NCI-H1105 (cell line): ENCODE results near the gene VPS39.

Experiments
- DNase-seq: peaks from one replicate; lab custom pipeline; 2025; lab: John Stamatoyannopoulos, UW

The VPS39 gene

DNA sequence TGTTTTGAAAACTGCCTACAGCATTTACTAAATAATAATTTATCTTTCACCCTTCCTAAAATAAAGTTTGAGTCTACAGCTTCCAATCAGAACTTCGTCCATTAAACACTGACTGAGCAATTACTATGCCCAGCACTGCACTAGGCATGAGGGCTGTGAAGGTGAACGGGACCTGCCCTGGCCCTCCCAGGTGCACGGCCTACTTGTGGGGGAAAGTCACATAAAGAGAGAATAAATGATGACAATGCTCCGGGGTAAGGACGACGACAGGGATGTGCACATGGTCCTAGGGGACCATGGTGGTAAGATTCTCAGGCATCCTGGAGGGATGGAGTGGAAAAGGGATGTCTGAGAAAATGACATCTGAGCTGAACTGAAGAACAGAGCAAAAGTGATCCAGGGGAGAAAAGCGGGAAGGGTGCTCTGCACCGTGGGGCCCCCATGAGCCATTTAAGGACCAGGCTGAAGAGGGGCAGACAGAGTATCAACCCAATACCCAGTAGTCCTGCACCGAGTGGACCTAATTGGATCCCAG lies 63.2 kb downstream of the VPS39 start:
- no peak for DNase-seq

DNA sequence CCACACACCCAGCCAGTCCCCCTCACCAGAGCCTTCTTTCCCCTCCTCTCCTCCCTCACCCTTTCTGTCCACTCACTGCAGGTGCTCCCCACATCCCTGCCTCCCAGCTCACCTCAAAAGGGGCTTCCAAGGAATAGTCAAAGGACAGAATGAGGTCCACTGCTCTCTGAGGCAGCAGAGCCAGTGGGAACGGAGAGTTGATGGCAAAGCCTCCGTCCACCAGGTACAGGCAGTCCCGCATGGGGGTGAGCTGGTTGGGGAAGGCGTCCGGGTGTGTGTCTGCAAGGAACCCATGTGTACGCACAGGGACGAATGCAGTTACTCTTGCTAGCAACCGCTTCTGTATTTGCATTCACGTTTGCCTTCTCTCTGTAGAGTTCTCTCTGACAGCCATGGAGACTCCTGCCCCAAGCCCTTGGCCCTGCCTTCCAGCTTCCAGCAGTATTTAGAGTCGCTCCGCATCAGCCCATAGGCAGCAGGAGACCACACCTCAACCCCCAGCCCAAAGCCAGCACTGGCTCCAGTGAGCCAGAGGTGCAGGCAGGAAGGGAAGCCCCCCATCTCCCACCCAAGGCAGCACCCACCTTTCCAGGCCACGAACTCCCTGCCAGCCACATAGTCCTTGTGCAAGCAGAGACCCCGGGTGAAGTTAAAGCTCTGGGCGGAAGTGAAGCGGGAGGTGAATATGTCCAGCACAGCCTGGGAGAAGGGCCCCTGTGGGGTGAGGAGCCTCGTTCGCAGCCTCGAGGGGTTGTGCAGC lies 64.1 kb downstream of the VPS39 start:
- DNase-seq, result no peak

- DNase-seq, result no peak
These were observed 64.7 kb downstream of the VPS39 start for GRCh38 chr15:42143356-42143755.

- no peak for DNase-seq
These were observed 66.1 kb downstream of the VPS39 start for GRCh38 chr15:42141795-42142667.

DNA sequence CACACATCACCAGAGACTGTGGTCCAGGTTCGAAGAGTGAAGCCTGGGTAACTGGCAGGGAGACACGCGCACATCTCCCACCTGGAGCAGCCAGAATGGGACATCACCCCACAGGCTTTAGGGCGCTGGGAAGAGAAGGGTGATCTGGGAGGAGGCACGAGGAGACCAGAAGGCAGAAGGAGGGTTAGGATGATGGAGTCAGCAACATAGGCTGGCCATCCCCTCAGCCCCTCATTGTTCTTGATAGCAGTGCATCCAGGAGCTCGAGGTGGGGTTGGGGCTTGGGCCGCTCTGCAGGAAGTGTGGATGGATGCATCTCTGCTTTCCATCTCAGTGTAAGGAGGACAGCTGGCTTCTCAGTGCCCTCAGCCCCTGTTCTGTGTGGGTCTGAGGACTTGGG lies 66.9 kb downstream of the VPS39 start:
- no peak for DNase-seq

DNA sequence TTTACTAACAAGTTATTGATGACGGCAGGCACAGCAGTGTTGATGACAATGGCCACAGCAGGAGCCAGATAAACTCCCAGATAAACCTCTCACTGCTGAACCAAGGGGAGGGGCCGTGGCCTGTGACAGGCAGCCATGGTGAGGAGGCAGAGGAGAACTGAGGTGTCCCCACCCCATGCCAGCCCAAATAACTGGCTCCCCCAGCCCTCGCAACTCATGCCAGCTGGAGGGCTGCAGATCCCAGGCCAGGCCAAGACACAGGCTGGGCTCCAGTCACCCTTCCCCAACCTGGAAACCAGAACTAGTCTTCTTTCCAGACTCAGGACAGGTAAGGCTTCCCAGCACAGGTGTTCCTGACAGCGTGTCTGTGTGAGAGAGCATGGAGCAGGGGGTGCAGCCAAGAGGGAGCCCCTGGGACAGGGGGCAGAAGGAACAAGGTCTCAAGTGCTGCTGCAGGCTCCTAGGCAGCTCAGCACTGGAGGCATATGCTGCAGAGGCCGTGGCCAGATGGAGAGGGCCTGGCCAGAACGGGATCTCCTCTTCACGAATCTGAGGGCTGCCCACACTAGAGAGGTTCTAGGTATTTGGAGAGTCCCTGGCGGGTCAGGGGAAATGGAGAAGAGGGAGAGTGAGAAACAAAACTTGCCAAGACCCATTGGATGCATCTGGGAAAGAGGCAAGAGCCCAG lies 67.6 kb downstream of the VPS39 start:
- DNase-seq, result no peak

DNA sequence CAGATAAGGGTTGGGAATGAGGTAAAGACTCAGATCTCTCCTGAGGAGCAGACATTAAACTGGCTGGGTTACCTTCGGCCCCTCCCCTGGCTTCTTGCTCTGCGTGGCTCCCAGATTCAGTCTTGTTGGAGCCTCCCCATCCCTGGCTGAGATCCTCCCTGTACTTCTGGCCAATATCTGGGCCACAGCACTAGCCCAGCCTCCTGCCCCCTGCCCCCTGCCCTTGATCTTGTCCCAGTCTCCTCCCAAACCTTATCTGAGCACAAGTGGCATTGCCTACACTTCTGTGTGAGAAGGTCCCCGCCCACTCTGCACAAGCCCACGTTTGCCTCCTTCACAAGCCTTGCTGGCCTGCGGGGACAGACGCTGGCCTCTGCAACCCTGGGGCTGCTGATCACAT lies 68.5 kb downstream of the VPS39 start:
- DNase-seq, result no peak

DNA sequence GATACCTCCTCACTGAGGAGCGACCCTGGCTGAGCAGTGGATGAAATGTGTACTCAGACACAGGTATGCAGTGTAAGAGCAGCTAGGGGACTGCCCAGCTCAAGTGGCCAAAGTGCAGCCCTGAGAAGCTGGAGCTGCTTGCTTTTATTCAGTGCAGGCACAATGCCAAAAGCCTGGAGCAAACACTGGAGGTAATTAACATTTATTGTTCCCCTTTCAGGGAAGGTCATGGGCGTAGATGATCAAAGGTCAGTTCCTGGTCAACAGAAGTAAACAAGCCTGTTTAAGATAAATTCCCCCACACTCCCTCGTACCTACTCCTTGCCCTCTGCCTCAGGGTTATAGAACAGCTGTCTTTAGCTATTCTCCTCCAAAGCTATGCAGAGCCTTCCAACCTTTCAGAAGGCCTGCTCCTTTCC lies 69.1 kb downstream of the VPS39 start:
- DNase-seq, result no peak

DNA sequence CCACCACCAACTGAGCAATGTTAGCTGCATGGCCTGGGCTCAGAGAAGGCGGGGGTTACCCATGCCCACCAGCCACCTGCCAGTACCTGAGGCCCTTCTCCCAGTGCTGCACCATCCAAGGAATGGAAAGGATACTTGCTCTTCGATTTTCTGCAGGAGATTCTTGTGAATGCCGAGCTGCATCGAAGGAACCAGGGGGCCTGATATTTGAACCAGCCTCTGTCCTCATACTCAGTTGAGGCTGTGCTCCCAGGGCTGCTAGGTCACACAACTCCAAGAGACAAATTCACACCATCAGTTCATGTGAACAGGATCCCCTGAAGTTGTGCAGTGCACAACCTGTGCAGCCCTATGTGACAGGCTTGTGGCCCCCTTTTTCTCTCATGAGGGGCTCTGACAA lies 69.7 kb downstream of the VPS39 start:
- DNase-seq, result no peak

DNA sequence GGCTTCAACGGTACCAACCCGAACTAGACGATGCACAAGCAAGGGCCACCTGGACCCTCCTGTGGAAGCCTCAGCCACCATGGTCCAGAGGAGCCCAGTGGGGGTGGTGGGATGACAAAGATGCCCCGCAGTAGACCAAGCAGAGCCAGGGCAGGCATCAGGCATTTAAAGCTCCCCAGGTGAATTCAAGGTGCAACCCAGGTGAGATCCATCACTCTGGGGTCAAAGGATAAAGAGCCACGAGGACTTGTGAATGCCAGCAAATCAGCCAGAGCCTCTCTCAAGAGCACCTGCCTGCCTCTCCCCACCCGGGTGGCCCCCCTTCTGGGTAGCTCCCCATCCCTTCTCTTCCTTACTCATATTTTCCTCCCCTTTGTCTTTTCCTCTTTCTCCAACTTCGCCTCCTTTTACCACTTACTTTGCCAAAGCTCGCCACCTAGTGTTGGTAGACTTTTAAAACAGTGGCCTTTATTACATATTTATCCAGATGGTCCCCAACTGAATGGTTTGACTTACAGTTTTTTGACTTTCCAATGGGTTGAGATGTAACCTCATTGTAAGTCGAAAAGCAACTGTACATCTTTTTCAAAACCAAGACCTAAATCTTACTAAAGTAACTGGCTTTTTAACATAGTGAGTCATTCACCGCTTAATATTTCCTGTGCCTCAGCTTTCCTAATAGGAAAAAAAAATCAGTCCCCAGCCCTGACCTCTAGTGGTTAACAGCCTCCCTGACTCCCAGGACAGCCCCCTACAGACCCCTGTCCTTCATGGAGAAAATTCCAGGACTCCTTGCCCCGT lies 70.4 kb downstream of the VPS39 start:
- peak; percentile 54 for DNase-seq

DNA sequence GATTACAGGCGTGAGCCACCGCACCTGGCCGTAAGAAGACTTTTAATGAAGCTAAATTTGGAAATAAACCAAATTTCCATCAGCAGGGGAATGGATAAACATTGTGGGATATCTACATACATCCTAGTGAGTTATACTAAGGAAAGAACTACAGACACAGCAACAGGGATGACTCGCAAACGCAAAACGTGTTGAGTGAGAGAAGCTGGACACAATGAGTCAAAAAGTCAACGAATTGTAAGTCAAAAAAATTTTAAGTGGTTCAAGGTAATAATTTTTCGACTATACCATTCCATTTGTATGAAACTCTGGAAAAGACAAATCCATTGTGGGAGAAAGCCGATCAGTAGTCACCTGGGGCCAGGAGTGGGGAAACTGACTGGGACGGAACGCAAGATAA lies 71.6 kb downstream of the VPS39 start:
- no peak for DNase-seq

DNA sequence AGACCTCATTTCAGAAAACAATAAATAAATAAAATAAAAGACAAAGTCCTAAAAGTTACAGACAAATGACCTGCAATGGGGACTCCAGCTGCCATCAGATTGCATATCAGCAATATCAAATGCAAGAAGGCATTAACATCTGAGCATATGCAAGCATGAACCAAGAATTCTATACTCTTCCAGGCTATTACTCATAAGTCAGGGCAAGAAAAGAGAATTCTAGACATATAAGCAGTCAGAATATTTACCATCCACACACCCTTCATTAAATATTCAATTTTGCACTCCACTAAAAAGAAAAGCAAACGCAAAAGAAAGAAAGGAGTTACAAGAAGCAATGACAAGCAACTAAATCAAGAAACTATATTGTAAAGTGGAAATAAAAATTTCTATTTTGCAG lies 72.8 kb downstream of the VPS39 start:
- DNase-seq, result no peak

DNA sequence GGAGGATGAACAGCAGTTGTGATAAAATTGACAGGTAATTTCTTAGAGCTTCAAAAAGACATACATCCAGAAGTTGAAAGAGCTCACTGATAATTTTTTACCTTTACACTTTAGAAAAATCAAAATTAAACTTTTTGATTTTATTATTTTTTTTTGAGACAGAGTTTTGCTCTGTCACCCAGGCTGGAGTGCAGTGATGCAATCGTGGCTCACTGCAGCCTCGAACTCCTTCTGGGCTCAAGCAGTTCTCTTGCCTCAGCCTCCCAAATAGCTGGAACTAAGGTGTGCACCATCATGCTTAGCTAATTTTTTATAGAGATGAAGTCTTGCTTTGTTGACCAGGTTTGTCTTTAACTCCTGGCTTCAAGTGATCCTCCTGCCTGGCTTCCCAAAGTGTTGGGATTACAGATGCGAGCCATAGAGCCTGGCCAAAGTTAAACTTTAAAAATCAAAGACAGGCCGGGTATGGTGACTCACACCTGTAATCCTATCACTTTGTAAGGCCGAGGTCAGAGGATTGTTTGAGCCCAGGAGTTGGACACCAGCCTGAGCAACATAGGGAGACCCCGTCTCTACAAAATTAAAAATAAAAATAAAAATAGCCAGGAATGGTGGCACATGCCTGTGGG lies 73.4 kb downstream of the VPS39 start:
- DNase-seq, result no peak

DNA sequence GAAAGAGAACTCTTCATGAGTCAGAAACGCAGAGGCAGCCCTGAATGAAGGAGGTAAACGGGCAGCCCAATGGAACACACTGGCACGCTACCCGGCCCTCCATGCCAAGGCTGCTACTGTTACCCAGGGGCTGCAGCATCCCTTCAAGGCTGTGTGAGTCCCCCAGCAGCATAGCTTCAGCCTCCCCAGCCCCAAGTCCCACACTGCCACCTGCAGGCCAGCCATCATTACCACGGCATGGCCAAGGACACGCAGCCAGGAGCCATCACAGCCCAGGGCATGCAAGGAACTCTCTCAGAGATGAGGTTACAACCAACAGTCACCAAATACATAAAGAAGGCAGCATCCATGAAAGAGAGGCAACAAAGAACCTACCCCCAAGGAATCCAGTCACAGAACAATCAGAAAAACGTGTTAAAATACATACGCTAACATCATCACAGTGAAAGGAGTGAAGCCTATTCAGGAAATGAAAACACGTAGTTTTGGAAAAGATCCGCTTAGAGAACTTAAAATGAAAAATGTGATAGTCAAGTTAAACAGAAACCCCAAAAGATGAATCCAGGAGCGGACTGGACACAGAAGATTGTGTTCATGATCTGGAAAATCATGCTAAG lies 74.1 kb downstream of the VPS39 start:
- peak; percentile 11 for DNase-seq

GRCh38 chr15:42133356-42133755 lies 74.7 kb downstream of the VPS39 start:
- no peak for DNase-seq

- DNase-seq, result peak; percentile 28
These were observed 76.0 kb downstream of the VPS39 start for GRCh38 chr15:42131826-42132806.

DNA sequence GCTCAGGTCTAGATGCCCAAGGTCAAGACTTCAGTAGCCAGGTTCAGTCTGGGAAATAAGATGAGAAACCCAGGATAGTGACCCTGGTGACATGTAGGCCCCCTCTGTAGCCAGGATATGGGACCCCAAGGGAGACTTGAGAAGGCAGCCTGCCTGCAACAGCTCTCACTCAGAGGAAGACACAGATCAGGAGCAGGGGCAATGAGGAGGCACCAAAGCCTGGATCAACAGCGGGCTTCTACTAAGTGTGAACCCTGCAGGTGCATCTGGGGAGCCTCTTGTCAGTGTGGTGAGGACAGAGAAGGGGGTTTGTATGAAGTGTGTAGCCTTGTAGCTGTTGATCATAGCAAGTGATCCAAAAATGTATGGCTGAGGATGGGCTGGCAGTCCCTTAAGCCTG lies 77.1 kb downstream of the VPS39 start:
- DNase-seq, result no peak

DNA sequence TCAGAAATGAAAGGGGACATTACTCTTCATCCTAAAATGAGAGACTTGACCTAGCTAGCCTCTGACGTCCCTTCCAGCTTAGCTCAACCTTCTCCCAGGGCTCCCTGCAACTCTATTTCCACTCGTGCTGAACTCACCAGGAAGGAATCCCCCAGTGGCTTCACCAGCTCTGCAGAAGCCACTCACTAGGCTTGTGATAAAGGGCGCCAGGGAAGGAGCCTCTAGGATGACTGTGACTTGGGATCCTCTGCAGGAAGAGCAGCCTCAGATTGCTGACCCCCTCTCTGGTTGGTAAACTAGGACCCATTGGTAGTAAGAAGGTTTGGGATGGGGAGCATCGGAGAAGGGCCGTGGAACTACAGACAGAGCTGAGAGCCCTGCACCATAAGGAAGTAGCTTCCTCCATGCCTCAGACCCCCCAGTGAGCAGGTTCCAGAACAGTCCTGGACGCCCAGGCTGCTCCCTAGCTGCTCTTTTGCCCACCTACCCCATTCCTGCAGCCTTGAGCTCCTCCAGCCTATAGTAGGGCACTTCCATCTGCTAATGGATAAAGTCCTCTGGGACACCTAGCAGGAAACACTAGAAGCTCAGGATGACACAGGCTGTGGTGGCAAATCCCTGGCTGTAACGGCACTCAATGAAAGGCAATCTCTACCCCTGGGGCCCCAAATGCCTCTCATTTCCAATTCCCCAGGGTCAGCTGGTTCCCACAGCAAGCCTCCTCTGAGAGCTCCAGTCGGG lies 77.7 kb downstream of the VPS39 start:
- no peak for DNase-seq

DNA sequence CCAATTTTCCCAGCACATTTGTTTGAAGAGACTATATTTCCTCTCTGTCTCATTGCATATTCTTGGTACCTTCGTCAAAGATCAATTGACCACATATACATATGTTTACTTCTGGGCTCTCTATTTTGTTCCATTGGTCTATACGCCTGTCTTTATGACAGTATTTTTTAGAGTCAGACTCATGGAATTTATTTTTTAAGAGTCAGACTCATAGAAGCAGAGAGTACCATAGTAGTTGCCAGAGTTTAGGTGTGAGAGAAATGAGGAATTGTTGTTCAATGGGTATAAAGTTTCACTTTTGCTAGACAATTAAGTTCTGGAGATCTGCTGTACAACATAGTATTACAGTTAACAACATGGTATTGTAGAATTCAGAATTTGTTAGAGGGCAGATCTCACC lies 78.7 kb downstream of the VPS39 start:
- DNase-seq, result no peak
